Right lung (tissue), 5 donors: ENCODE results near the gene OR10P1. TPM values are rescaled to one million over a fixed set of nuclear protein-coding genes. Genes with fewer than 3 reads are reported as not detected.

Source experiments
- DNase-seq, 2 donors: peaks; one replicate each; pipeline ENCODE4 v3.0.0-alpha.2; 2013
- polyA plus RNA-seq, 5 donors: library from polyadenylated mRNA; unstranded; fragments of 120-200 nt; gene quantifications; one replicate each; pipeline versions ENCODE4 v1.2.1 to v1.2.3, GENCODE V29; 2013; ENCODE audit warnings: inconsistent platforms in 1 of 5, low replicate concordance in 1 of 5; ENCODE audit not compliant: insufficient read length in 5 of 5, insufficient read depth in 1 of 5

Gene OR10P1
- polyA plus RNA-seq, 5 donors, result not detected

DNA sequence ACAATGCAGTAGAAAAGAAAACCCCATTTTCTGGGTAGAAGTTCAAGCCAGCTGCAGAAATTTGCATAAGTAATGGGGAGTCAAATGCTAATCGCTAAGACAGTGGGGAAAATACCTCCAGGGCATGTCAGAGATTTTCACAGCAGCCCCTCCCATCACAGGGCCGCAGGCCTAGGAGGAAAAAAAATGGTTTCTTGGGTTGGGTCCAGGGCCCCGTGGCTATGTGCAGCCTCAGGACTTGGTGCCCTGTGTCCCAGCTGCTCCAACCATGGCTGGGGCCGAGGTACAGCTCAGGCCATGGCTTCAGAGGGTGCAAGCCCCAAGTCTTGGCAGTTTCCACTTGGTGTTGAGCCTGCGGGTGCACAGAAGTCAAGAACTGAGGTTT, 14.6 kb downstream of the OR10P1 start:
- DNase-seq, result no peak

DNA sequence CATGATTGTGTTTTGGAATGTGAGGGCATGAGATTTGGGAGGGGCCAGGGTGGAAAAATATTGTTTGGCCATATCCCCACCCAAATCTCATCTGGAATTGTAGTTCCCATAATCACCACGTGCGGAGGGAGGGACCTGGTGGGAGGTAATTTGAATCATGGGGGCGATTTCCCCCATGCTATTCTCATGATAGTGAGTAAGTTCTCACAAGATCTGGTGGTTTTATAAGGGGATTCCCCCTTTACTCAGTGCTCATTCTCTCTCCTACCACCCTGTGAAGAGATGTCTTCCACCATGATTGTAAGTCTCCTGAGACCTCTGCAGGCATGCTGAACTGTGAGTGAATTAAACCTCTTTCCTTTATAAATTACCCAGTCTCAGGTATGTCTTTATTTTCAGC, 15.7 kb downstream of the OR10P1 start:
- no peak for DNase-seq

DNA sequence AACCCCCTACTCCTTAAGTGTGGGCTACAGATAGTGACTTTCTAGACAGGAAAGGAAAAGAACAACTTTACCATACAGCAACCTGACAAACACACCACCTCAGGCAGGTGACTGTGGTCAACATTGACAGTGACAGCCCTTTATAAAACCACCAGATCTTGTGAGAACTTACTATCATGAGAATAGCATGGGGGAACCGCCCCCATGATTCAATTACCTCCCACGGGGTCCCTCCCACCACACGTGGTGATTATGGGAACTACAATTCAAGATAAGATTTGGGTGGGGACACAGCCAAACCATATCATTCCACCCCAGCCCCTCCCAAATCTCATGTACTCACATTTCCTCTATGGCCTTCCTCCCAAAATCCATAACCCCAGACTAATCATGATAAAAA, 16.3 kb downstream of the OR10P1 start:
- DNase-seq, result no peak

DNA sequence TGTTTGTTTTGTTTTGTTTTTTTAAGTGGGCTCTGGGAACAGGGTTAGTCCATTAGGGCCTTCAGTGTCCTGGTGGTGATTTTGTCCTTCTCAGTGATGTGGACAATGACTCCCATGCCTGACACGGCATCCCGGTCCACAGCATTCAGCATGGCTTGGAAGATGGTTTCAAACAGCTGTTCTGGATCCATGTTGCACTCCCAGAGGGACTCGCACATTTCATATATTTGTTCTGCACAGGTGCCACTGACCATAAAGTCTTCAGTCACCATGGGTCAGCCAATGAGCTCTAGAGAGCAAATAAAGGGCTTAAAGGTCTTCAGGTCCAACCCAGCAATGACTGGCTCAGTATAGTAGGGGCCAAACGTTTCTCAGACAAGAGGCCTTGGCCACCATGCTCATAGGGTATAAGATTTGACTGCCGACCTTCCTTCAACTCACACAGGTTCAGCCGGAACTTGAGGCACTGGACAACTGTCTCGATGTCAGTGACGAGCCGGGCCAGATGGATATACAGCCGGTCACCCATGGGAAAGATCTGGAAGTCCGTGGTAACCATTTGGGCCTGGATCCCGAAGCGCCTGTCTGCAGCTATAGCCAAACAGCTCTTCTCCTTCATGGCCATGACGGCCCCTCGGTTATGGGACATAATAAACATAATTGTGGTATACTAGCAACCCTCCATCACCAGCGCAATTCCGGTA, 18.0 kb downstream of the OR10P1 start:
- DNase-seq, result no peak

DNA sequence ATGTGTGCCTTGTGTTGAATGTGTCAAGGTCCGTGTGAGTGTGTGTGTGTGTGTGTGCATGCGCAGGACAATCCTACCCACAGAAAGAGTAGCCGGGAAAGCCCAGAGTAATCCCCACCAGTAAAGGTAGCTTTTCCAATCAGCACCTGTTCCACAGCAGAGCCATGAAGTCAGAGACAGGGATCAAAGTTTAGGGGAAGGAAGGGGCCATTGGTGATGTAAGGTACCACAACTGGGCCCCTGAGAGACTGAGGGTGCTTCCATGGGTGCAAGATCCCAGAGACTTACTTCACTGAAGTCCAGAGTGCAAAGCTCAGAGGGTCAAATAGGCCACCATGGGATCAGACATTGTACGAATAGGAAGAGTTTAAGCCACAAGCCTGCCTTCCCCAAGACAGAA, 20.5 kb downstream of the OR10P1 start:
- DNase-seq, result no peak

DNA sequence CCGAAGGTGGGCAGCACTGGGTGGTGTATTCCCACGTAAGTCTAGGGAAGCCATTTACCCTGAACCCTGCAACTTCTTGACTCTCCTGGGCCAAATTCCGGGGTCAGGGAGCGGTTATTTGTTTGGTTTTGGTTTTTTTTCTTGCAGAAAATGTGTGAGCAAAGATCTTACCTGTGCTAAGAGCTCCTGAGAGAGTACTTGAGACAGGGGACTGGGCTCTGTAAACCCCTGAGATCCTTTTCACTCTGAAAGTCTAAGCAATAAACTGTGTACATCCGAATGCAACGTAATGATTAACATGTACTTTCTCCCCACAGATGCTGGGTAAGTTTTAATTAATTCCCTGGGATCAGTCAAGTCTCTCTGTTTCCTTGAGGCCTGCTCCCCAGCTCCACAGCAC, 21.5 kb downstream of the OR10P1 start:
- DNase-seq, result peak in 1 of 2 donors; percentile 17

DNA sequence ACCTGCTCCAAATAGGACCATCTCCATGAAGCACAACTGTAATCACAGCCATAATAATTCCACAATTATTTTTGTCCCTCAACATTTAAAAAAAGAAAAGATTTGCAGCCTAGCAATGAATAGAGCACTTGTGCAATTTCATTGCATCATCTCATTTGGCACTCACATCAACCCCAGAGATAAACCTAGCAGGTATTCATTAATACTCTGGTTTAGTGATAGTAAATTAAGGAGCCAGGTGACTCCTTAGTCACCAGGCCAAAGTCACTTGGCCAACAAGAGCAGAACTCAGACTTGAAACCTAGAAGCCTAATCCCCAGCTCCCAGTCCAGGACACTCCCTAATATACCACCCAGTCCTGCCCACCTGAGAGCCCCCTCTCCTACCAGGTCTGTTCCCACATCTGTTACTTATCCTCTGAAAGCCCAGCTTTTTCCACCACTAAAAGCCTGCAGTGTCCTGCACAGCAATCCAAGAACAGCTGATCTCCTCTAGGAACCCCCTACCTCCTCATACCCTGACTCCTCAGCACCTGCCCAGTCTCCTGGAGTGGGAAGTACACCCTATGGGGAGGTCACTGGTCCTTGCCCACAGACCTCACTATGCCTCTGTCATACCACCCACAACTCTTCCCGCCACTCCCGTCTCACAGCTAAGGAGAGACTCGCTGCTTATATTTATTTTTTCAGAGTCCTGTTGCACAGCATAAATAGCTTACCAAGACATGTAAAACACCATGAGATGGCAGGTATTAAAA, 22.1 kb downstream of the OR10P1 start:
- no peak for DNase-seq

DNA sequence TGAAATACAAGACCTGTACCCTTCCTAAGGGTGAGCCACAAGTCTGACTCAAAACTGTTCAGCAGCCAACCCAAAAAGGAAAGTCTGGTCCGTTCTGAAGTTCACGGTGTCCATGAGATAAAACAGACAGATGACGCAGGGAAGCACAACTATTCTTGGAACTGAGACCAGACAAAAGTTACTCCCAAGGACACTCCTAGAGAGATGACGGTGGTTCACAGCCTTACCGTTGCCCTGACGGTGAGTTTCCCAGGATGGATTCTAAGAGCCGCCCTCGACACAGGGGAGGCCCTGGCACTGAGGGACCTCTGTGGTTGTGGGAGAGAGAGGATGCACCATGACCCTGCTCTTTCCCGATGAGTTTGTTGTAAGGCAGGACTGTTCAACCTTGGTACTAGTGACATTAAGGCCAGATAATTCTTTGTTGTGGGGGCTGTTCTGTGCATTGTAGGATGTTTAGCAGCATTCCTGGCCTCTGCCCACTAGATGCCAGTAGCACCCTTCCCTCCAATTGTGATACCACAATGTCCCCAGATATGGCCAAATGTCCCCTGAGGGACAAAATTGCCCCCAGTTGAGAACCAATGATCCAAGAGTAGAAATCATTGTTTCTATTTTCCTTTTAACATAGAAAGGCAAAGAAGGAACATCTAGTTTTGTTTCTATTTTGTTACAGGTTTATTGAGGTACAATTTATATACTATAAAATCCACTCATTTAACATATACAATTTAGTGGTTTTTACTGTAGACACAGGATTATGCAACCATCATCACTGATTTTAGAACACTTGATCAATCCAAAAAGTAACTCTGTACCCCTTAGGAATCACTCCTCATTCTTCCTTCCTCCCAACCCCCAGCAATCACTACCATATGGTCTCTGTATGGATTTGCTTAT, 23.0 kb downstream of the OR10P1 start:
- no peak for DNase-seq

DNA sequence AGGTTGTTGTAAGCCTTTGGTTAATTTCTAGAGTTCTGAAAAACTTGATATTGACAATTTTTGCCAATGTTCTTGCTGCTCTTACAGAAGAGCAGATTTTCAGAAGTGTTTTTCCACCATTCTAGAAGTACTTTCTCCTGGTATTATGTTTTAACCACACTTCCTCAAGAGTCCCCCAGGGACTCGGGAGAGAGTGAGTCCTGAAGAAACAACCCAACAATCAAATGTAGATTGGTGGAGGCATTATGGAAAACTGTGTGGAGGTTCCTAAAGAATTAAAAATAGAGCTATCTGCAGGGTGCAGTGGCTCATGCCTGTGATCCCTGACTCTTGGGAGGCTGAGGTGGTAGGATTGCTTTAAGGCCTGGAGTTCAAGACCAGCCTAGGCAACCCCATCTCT, 26.7 kb downstream of the OR10P1 start:
- DNase-seq, result no peak

DNA sequence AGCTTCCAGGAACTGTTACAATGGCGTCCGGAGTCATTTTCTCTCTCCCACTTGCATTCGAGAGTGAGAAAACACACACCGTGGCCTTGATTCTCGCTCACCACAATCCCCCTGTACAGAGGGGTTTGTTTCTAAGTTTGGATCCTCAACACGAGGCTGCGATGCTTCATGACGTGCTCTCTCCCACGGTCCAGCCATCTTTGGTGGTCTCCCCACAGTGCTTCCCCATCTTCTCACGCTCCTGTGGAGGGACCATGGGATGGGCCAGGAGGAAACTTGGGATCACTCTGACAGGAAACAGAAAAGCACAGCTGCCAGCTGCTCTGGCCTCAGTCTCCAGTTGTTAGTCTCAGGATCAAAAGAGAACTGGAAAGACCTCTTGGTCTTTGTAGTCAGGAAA, 28.1 kb downstream of the OR10P1 start:
- no peak for DNase-seq

DNA sequence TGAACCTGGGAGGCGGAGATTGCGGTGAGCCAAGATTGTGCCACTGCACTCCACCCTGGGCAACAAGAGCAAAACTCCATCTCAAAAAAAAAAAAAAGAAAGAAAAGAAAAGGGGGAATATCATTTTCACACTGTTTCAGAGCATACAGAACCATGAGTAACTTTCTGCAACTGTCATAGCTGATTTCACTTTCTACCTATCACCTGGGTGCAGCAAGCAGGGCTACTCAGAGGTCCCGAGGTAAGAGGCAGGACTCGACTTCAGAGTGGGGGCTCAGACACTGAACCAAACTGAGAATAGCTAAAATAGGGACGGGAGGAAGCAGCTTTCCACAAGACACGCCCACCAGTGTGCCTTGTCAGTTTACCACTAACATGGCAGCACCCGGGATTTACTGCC, 29.8 kb downstream of the OR10P1 start:
- DNase-seq, result no peak

DNA sequence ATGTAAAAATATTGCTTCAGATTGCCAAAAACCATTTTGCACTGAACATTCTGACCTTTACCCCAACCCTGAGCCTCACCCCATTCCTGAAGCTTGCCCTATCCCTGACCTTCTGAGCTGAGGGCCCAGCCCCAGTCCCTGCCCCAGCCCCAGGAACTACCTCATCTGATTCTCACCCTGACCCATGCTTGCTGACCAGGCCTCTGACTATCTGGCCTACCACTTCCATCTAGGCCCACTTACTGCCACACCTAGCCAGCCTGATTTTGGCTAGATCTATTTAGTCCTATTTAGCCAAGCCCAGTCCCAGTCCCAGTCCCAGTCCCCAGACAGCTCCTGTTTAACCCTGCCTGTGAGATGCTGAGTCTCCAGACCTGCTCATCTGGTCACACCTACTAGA, 33.6 kb downstream of the OR10P1 start:
- no peak for DNase-seq

DNA sequence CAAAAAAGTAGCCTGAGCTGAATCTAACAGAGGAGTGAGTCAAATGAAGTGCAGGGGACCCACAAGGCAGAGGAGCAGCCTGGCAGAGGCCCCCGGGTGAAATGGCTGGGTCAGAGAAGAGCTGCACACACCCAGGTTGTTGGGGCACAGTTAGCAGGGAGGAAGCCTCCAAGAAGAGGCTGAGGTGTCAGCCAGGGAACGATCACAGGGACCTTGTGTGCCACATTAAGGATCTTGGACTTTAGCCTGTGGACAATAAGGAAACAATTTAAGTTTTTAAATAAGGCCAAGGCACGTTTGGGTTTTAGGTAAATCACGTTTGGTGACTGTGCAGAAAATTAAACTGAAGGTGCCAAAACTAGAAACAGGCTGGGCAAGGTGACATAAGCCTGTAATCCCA, 35.1 kb downstream of the OR10P1 start:
- no peak for DNase-seq

DNA sequence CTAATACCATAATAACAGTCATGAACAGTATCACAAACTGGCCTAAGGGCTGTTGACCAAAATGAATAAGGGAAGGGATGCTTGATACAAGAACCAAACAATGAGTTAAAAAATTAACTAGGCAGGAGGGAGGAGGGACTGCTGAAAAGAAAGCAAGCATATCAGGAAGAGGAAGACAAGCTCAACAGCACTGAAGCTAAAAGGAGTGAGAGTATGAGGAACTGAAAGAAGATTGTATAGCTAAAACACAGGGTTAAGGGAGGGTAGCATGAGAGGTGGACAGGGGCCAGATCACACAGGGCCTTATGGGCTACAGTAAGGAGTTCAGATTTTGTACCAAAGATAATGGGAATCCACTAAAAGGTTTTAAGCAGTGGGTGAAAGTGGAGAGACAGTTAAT, 36.9 kb downstream of the OR10P1 start:
- no peak for DNase-seq

DNA sequence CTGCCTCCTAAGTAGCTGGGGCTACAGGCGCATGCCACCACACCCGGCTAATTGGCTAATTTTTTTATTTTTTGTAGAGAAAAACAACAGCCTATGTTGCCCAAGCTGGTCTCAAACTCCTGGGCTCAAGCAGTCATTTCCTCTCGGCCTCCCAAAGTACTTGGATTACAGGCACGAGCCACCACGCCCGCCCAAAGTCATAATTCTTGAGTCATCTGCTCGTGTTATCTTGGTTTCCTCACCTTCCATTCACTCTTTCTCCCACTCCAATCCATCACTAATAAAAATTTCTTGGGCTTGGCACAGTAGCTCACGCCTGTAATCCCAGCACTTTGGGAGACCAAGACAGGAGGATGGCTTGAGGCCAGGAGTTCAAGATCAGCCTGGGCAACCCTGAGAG, 39.0 kb downstream of the OR10P1 start:
- DNase-seq, result no peak

DNA sequence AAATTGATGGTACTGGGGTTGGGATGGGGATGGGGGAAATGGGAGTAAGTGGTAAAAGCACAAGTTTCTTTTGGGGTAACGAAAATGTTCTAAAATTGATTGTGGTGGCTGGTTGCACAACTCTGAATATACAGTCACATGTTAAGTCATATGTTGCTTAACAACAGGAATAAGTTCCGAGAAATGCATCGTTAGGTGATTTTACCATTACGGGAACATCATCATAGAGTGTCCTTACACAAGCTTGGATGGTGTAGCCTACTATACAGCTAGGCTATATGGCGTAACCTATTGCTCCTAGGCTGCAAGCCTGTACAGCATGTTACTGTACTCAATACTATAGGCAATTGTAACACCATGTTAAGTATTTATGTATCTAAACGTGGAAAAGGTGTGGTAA, 40.0 kb downstream of the OR10P1 start:
- no peak for DNase-seq

DNA sequence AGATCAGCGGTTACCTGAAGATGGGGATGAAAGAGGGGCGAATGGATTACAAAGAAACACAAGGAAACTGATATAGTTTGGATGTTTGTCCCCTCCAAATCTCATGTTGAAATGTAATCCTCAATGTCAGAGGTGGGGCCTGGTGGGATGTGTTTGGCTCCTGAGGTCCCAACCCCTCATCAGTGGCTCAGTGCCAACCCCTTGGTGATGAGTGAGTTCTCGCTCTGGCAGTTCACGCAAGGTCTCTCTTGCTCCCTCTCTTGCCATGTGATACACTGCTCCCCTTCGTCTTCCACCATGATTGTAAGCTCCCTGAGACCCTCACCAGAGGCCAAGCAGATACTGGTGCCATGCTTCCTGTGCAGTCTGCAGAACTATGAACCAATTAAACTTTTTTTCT, 43.0 kb downstream of the OR10P1 start:
- no peak for DNase-seq

DNA sequence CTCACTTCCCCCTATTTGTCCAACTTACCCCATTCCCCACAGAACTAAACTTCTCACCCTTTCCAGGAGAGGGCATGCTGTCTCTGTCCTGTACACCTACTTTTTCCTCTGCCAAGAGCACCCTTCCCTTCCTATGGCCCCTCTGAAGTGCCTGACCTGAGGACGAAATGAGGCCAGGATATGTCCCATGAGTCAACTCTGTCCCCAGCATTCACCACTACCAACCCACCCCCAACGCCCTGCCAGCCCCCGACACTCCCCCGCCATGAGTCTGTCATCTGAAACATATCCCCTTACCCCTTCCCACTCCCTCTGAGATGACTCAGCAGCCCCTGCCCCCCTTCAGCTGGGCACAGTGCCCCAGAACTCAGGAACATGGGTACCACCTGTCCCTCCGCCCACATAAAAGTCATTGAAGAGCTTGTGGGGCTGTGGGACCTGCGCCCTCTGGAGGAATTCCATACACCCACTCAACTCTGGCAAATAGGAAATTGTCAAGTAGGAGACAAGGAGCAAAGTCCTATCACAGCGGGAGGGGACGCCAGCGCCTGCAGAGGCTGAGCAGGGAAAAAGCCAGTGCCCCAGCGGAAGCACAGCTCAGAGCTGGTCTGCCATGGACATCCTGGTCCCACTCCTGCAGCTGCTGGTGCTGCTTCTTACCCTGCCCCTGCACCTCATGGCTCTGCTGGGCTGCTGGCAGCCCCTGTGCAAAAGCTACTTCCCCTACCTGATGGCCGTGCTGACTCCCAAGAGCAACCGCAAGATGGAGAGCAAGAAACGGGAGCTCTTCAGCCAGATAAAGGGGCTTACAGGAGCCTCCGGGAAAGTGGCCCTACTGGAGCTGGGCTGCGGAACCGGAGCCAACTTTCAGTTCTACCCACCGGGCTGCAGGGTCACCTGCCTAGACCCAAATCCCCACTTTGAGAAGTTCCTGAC, 44.7 kb downstream of the OR10P1 start:
- DNase-seq, result peak; percentile 42 to 62

DNA sequence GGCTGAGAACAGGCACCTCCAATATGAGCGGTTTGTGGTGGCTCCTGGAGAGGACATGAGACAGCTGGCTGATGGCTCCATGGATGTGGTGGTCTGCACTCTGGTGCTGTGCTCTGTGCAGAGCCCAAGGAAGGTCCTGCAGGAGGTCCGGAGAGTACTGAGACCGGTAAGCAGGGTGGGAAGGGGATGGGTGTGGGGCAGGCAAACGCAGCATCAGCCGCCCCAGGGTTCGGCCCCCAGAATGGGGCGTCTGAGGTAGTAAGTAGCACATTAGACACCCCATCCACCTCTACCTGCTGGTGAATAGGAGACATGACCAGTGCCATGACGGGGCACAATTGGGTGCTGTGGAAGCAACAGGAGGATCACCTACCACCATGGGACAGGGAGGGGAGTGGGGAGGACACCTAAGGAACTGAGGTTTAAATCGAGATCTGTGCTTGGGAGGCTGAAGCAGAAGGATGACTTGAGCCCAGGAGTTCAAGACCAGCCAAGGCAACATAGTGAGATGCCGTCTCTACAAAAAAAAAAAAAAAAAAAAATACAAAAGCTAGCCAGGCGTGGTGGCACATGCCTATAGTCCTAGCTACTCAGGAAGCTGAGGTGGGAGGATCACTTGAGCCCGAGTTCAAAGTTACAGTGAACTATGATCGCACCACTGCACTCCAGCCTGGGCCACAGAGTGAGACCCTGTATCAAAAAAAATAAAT, 45.5 kb downstream of the OR10P1 start:
- no peak for DNase-seq

DNA sequence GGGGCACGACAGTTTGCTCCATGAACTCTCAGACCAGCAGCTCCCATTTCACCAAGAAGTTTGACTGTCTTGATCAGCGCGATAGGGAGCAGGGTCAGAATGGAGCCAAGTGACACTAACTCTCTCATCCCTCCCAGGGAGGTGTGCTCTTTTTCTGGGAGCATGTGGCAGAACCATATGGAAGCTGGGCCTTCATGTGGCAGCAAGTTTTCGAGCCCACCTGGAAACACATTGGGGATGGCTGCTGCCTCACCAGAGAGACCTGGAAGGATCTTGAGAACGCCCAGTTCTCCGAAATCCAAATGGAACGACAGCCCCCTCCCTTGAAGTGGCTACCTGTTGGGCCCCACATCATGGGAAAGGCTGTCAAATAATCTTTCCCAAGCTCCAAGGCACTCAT, 47.0 kb downstream of the OR10P1 start:
- DNase-seq, result no peak
